Activated naive CD4-positive, alpha-beta T cell (primary cell): ENCODE results near the gene CRYBA4.

Experiments
- DNase-seq, 4 experiments: peaks; one replicate each; lab custom pipeline; 2025; lab: John Stamatoyannopoulos, UW

CRYBA4 gene

GRCh38 chr22:26629988-26630761 is 8.4 kb downstream of the CRYBA4 start:
- no peak for DNase-seq

DNA sequence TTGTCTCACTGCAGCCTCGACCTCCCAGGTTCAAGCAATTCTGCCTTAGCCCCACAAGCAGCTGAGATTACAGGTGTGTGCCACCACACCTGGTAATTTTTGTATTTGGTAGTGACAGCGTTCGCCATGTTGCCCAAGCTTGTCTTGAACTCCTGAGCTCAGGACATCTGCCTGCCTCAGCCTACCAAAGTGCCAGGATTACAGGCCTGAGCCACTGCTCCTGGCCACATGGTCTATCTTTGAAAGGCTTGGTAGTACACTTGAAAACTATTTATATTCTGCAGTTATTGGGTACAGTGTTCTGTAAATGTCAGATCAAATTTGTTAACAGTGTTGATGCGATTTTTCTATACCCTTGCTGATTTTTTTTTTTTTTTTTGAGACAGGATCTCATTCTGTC is 9.5 kb downstream of the CRYBA4 start:
- no peak for DNase-seq

GRCh38 chr22:26632422-26633155 is 10.8 kb downstream of the CRYBA4 start:
- DNase-seq: no peak

DNA sequence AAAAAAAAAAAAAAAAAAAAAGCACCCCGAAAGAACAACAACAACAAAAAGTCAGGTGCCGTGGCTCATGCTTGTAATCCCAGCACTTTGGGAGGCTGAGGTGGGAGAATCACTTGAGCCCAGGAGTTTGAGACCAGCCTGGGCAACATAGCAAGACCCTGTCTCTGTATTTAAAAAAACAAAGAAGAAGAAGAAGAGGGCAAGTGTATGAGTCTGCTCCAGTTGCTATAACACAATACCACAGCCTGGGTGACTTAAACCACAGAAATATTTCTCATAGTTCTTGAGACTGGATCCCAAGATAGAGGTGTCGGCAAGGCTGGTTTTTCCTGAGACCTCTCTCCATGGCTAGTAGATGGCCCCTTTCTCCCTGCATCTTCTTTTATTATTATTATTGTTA is 12.4 kb downstream of the CRYBA4 start:
- no peak for DNase-seq

DNA sequence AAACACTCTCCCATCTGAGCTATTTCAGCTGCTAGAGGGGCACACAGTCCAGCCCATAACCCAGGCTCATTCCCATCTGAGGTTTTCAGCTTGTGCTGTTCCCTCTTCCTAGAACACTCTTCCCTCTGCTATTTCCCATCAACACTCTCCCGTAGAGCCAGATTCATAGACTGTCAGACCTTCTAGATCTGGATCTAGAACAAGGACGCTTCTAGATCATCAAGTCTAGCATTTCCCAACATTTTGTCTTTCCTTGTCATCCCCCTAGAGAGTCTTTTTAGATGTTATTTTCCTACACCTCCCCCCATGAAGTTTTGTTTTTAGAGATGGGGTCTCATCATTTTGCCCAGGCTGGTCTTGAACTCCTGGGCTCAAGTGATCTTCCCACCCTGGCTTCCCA is 13.4 kb downstream of the CRYBA4 start:
- no peak for DNase-seq

DNA sequence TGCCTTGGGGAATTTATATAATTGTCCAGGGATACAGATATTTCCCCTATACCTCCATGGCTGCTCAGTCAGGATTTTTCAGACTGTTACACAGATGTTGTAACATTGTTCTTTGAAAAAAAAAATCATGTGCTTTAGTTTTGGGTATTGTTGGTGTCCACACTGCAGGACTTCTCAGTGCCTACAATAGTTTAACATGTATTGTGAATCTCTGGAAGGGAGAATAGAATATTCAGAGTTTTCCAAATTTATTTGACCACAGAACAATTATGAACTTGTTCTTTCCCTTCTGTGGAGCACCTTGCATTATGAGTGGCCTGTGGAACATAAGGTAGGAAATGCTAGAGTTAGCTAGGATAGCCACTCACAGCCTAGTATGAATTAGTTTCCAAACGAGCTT is 14.5 kb downstream of the CRYBA4 start:
- no peak for DNase-seq

GRCh38 chr22:26642465-26643417 is 21.0 kb downstream of the CRYBA4 start:
- DNase-seq: peak; percentile 14 to 41 (median 32)

- no peak for DNase-seq
These were observed 21.8 kb downstream of the CRYBA4 start for GRCh38 chr22:26643418-26644100.

GRCh38 chr22:26646158-26646557 is 24.4 kb downstream of the CRYBA4 start:
- no peak for DNase-seq

- peak in 2 of 4 experiments; percentile 3 to 37 for DNase-seq
These were observed 26.3 kb downstream of the CRYBA4 start for GRCh38 chr22:26648011-26648497.

GRCh38 chr22:26648528-26649388 is 27.0 kb downstream of the CRYBA4 start:
- no peak for DNase-seq

- no peak for DNase-seq
These were observed 29.1 kb downstream of the CRYBA4 start for GRCh38 chr22:26650722-26651421.

DNA sequence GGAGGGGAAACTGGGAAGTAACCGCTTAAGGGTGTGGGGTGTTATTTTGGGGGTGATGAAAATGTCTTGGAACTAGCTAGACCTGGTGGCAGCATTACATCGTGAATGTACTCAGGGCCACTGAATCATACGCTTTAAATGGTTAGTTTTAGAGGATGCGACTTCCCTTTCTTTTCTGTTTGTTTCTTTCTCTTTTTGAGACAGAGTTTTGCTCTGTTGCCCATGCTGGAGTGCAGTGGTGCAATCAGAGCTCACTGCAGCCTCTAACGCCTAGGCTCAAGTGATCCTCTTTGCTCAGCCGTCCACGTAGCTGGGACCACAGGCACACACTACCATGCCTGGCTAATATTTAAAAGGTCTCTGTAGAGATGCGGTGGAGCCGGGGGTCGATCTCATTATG is 30.1 kb downstream of the CRYBA4 start:
- no peak for DNase-seq

DNA sequence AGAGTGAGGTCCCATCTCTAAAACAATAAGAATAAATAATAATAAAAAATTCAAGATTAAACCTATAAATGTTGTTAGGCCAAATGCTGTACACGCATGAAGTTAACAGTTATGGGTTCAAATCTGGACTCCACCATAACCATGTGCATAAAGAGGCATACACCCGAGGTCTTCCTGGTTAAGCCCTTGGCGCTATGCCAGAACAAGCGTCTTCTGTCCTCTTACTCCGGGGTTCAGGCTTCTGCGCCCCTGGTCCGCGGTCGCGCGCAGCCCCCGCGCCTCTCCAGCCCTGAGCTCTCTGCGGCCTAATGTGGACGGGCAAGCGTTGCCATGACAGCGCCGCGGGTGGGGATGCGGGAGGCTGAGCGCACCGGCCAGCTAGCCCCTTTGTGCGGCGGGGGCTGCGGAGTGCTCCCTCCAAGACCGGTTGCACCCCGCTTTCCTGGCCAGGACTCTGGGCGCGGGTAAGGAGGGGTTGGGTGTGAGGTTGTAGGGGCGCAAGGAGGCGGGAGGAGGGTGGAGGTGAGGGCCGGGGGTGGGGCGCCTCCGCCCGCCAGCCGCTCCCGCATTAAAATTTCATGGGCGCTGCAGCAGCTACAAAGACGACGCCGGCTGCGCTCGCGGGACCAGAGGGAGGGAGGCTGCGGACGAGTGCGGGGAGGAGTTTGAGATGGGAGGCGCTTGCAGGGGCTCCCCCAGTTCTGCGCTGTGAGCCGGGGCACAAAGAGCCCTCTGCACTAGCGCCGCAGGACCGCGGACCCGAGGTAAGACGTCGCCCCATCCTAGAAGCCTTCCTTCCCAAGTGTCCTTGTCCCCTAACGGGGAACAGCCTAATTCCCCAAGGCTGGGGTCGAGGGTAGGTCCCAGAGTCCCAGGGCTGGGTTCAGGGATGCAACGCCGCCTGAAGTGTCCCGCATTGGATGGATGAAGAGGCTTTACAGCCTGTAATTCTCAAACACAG is 35.4 kb downstream of the CRYBA4 start, which contains the start of gene MIAT:
TSS of gene MIAT (plus strand) at position 698 of the 961 bp plus-strand sequence.
- DNase-seq: peak; percentile 7 to 51 (median 20)

GRCh38 chr22:26658161-26658560 is 36.4 kb downstream of the CRYBA4 start:
- DNase-seq: no peak

- DNase-seq: peak in 3 of 4 experiments; percentile 14 to 63 (median 60)
These were observed 37.1 kb downstream of the CRYBA4 start for GRCh38 chr22:26658671-26659478.

GRCh38 chr22:26660356-26660755 is 38.6 kb downstream of the CRYBA4 start:
- DNase-seq: no peak
